Retinal pigment epithelial cell (primary cell): ENCODE data around the gene SV2B.

ENCODE experiments used
- DNase-seq: peaks from one replicate; pipeline ENCODE4 v3.0.0-alpha.2; 2010; ENCODE audit warnings: low read depth
- H3K4me3 ChIP-seq: 2 replicates; pipeline ENCODE4 v1.5.1; 2011; ENCODE audit warnings: mild to moderate bottlenecking, low read length, control low read depth, moderate library complexity
- CTCF ChIP-seq: conservative IDR thresholded peaks from 2 replicates; pipeline ENCODE4 v1.5.1; 2011; ENCODE audit warnings: low read depth, low read length, control low read depth, inconsistent platforms

The SV2B gene

GRCh38 chr15:91135201-91136130 is 35.4 kb downstream of the SV2B start:
- no peak for DNase-seq
- H3K4me3 ChIP-seq: no peak overlapping the region
- no peak for TF ChIP-seq CTCF

- no peak for DNase-seq
- TF ChIP-seq CTCF: no peak
- no peak overlapping the region for H3K4me3 ChIP-seq
These were observed 36.4 kb downstream of the SV2B start for GRCh38 chr15:91136386-91136923.

GRCh38 chr15:91140601-91141000 is 40.5 kb downstream of the SV2B start:
- no peak overlapping the region for H3K4me3 ChIP-seq
- no peak for DNase-seq
- no peak for TF ChIP-seq CTCF

- no peak for TF ChIP-seq CTCF
- no peak for DNase-seq
- no peak overlapping the region for H3K4me3 ChIP-seq
These were observed 41.0 kb downstream of the SV2B start for GRCh38 chr15:91141097-91141496.

- no peak for DNase-seq
- H3K4me3 ChIP-seq: no peak overlapping the region
- TF ChIP-seq CTCF: peak; percentile 52
These were observed 42.2 kb downstream of the SV2B start for GRCh38 chr15:91142106-91142744.

- TF ChIP-seq CTCF: no peak
- H3K4me3 ChIP-seq: no peak overlapping the region
- DNase-seq: no peak
These were observed 42.9 kb downstream of the SV2B start for GRCh38 chr15:91142946-91143345.
